Keratinocyte (primary cell): Measurements from ENCODE around the gene KRTAP10-4. TPM values are rescaled to one million over a fixed set of nuclear protein-coding genes. Genes with fewer than 3 reads are reported as not detected.

ENCODE experiments used
- DNase-seq: peaks from one replicate; pipeline ENCODE4 v3.0.0-alpha.2; 2011; ENCODE audit warnings: low read depth, missing footprints, low spot score
- FAIRE-seq: peaks from 2 replicates; lab custom pipeline; 2011; peaks lifted over from hg19 to GRCh38; lab: Jason Lieb, UNC
- H2AFZ ChIP-seq: 2 replicates; pipeline ENCODE4 v1.6.0; 2012; ENCODE audit warnings: low read length, control low read depth, inconsistent platforms; ENCODE audit not compliant: control insufficient read depth
- H3K27ac ChIP-seq: 2 replicates; pipeline ENCODE4 v1.5.1; 2011; ENCODE audit warnings: low read length; ENCODE audit not compliant: control insufficient read depth, insufficient read depth
- H3K27me3 ChIP-seq: 3 replicates; pipeline ENCODE4 v1.6.0; 2011; ENCODE audit warnings: low read length; ENCODE audit not compliant: control insufficient read depth, insufficient read depth; ENCODE audit errors: extremely low read depth
- H3K36me3 ChIP-seq, 2 experiments: 2 replicates in 1 of 2; 3 replicates in 1 of 2; pipeline ENCODE4 v1.5.1; 2011; ENCODE audit warnings: low read length in 2 of 2, mild to moderate bottlenecking in 1 of 2; ENCODE audit not compliant: control insufficient read depth in 2 of 2, insufficient read depth in 2 of 2; ENCODE audit errors: extremely low read depth in 1 of 2
- H3K4me1 ChIP-seq: 3 replicates; pipeline ENCODE4 v1.5.1; 2011; ENCODE audit warnings: low read length; ENCODE audit not compliant: control insufficient read depth, insufficient read depth; ENCODE audit errors: extremely low read depth
- H3K4me2 ChIP-seq: 3 replicates; pipeline ENCODE4 v1.6.0; 2011; ENCODE audit warnings: low read depth, low read length; ENCODE audit not compliant: control insufficient read depth, insufficient read depth; ENCODE audit errors: extremely low read depth
- H3K4me3 ChIP-seq, 3 experiments: fragments of 200-600 bp in 1 of 3; sonication (generic) in 1 of 3; 2 replicates in 2 of 3; 3 replicates in 1 of 3; pipeline ENCODE4 v1.5.1; 2011 to 2016; ENCODE audit warnings: low read length in 3 of 3, mild to moderate bottlenecking in 3 of 3, control low read depth in 2 of 3, inconsistent platforms in 1 of 3, low read depth in 1 of 3, mixed read lengths in 1 of 3, mixed run types in 1 of 3, moderate library complexity in 1 of 3; ENCODE audit not compliant: control insufficient read depth in 2 of 3, insufficient read depth in 2 of 3; ENCODE audit errors: extremely low read depth in 1 of 3
- H3K79me2 ChIP-seq: 2 replicates; pipeline ENCODE4 v1.6.0; 2012; ENCODE audit warnings: low read length; ENCODE audit not compliant: control insufficient read depth, insufficient read depth
- H3K9ac ChIP-seq: 3 replicates; pipeline ENCODE4 v1.6.0; 2011; ENCODE audit warnings: low read length; ENCODE audit not compliant: control insufficient read depth, insufficient read depth; ENCODE audit errors: extremely low read depth
- H3K9me1 ChIP-seq: 3 replicates; pipeline ENCODE4 v1.6.0; 2011; ENCODE audit warnings: low read length; ENCODE audit not compliant: control insufficient read depth, insufficient read depth; ENCODE audit errors: extremely low read depth
- H3K9me3 ChIP-seq: 2 replicates; pipeline ENCODE4 v1.5.1; 2012; ENCODE audit warnings: low read depth, low read length; ENCODE audit not compliant: control insufficient read depth
- H4K20me1 ChIP-seq: 3 replicates; pipeline ENCODE4 v1.6.0; 2011; ENCODE audit warnings: low read length; ENCODE audit not compliant: control insufficient read depth, insufficient read depth; ENCODE audit errors: extremely low read depth
- CTCF ChIP-seq, 3 experiments: IDR thresholded peaks in 1 of 3; conservative IDR thresholded peaks in 1 of 3; optimal IDR thresholded peaks in 1 of 3; 2 replicates in 2 of 3; 3 replicates in 1 of 3; pipeline versions ENCODE3 to v1.5.1; 2011; ENCODE audit warnings: low read length in 3 of 3, mild to moderate bottlenecking in 3 of 3, moderate library complexity in 2 of 3, control low read depth in 1 of 3, inconsistent platforms in 1 of 3; ENCODE audit not compliant: insufficient read depth in 2 of 3; ENCODE audit errors: extremely low read depth in 1 of 3
- EZH2 ChIP-seq: IDR thresholded peaks from one replicate; pipeline ENCODE4 v1.6.1; 2012; ENCODE audit warnings: inconsistent platforms, mild to moderate bottlenecking, low read length, moderate library complexity
- dilution Hi-C: fragments of 300-500 bp; cut with MboI; formaldehyde crosslinking; loops from one replicate; pipeline ENCODE4 v1.7.0; 2020; ENCODE audit warnings: low sequenced_read_pairs; ENCODE audit not compliant: extremely low pct_ligation_motif_present
- polyA plus RNA-seq, 5 experiments: library from polyadenylated mRNA; depleted of rRNA in 3 of 5; stranded (reverse) in 3 of 5; stranded (forward) in 1 of 5; unstranded in 1 of 5; fragments of >200 nt; gene quantifications; 1 replicate in 1 of 5; 2 replicates in 3 of 5; 3 replicates in 1 of 5; pipeline versions ENCODE4 v1.2.1 to v1.2.3, GENCODE V29; 2011 to 2012; ENCODE audit warnings: missing spikeins in 2 of 5, low read depth in 1 of 5, low replicate concordance in 1 of 5

The KRTAP10-4 gene
- polyA plus RNA-seq, 1 donor (not counting 4 experiments of a cell fraction or from before 2014, with no cell fraction given) = not detected

GRCh38 chr21:44528634-44528995 lies 44.9 kb upstream of the KRTAP10-4 start:
- TF ChIP-seq EZH2 (no peak), CTCF (optimal IDR thresholded peaks at IDR 0.05 in 1 of 3, IDR thresholded peaks at IDR 0.05 in 1 of 3, conservative IDR thresholded peaks at IDR 0.05 in 1 of 3; ENCODE audit: extremely low read depth in 1 of 3, insufficient read depth in 2 of 3, low read length in 3 of 3) (no peak)
- Histone ChIP-seq H3K4me2 (no peak overlapping the region), H3K79me2 (no peaks in the 10 kb centered on the region), H3K9ac (no peak overlapping the region), H4K20me1 (no peaks in the 10 kb centered on the region), H3K9me3 (peaks cover 23% of the 10 kb centered on the region), H3K27ac (no peak overlapping the region), H3K9me1 (no peaks in the 10 kb centered on the region), H2AFZ (no peak overlapping the region), H3K27me3 (no peaks in the 10 kb centered on the region), H3K4me3 (no peak overlapping the region), H3K36me3 (no peaks in the 10 kb centered on the region), H3K4me1 (no peaks in the 10 kb centered on the region)
- no peak for FAIRE-seq
- dilution Hi-C loops = no loop called here
- DNase-seq = no peak

- no peaks in the 10 kb centered on the region for H3K79me2 ChIP-seq
- no peaks in the 10 kb centered on the region for H3K4me1 ChIP-seq
- H3K36me3 ChIP-seq = no peaks in the 10 kb centered on the region
- H3K27me3 ChIP-seq = no peaks in the 10 kb centered on the region
- no peak overlapping the region for H3K4me3 ChIP-seq
- TF ChIP-seq CTCF (optimal IDR thresholded peaks at IDR 0.05 in 1 of 3, IDR thresholded peaks at IDR 0.05 in 1 of 3, conservative IDR thresholded peaks at IDR 0.05 in 1 of 3; ENCODE audit: extremely low read depth in 1 of 3, insufficient read depth in 2 of 3, low read length in 3 of 3) = no peak
- no peak for TF ChIP-seq EZH2
- peaks cover 19% of the 10 kb centered on the region for H3K9me3 ChIP-seq
- dilution Hi-C loops = no loop called here
- no peak overlapping the region for H3K4me2 ChIP-seq
- no peak overlapping the region for H3K9ac ChIP-seq
- H3K9me1 ChIP-seq = no peaks in the 10 kb centered on the region
- no peaks in the 10 kb centered on the region for H4K20me1 ChIP-seq
- no peak overlapping the region for H3K27ac ChIP-seq
- FAIRE-seq (no peak), DNase-seq (no peak)
- no peak overlapping the region for H2AFZ ChIP-seq
These were observed 44.5 kb upstream of the KRTAP10-4 start for GRCh38 chr21:44529011-44529421.
